ENCODE data around the gene KRT81. TPM values are rescaled to one million over a fixed set of nuclear protein-coding genes. Genes with fewer than 3 reads are reported as not detected.

Gene KRT81
- total RNA-seq, 1 donor from 2014 or later, result not detected

DNA sequence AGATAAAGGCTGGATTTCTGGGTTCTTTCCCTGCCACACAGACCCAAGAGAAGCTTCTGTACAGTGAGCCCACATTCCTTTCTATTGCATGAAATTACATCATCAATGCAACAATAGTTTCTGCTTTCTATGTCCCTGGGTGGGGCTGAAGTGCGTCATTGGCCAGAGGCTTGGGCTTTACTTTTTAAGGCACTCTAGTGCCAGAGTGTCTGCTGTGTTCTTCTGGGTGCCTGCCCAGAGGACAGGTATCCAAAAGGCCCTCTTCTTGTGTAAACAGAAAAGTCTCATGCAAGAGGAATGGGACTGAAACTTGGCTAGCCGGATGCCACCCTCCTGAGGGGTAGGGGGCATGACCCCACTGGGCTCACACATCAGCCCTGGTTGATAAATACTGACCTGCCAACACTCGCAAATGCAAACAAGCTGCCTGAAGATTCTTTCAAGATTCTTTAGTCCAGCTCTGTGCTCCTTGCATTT is 11.0 kb downstream of the KRT81 start:
- no peak for DNase-seq (ENCODE audit: low spot score)
- H3K9me3 Mint-ChIP-seq (ENCODE audit: unreplicated experiment), result no peaks in the 10 kb centered on the region
- no peaks in the 10 kb centered on the region for H3K36me3 Mint-ChIP-seq (ENCODE audit: low read depth, unreplicated experiment)
- H3K27me3 Mint-ChIP-seq (ENCODE audit: unreplicated experiment), result peaks cover 8% of the 10 kb centered on the region
- no peak overlapping the region for H3K4me3 Mint-ChIP-seq (ENCODE audit: unreplicated experiment)
- H3K27ac Mint-ChIP-seq (ENCODE audit: unreplicated experiment), result no peak overlapping the region
- peaks cover 4% of the 10 kb centered on the region for H3K4me1 Mint-ChIP-seq (ENCODE audit: unreplicated experiment)
- TF ChIP-seq, protein P1, sequence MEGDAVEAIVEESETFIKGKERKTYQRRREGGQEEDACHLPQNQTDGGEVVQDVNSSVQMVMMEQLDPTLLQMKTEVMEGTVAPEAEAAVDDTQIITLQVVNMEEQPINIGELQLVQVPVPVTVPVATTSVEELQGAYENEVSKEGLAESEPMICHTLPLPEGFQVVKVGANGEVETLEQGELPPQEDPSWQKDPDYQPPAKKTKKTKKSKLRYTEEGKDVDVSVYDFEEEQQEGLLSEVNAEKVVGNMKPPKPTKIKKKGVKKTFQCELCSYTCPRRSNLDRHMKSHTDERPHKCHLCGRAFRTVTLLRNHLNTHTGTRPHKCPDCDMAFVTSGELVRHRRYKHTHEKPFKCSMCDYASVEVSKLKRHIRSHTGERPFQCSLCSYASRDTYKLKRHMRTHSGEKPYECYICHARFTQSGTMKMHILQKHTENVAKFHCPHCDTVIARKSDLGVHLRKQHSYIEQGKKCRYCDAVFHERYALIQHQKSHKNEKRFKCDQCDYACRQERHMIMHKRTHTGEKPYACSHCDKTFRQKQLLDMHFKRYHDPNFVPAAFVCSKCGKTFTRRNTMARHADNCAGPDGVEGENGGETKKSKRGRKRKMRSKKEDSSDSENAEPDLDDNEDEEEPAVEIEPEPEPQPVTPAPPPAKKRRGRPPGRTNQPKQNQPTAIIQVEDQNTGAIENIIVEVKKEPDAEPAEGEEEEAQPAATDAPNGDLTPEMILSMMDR (IDR thresholded peaks at IDR 0.05; ENCODE audit: unreplicated experiment), result no peak

DNA sequence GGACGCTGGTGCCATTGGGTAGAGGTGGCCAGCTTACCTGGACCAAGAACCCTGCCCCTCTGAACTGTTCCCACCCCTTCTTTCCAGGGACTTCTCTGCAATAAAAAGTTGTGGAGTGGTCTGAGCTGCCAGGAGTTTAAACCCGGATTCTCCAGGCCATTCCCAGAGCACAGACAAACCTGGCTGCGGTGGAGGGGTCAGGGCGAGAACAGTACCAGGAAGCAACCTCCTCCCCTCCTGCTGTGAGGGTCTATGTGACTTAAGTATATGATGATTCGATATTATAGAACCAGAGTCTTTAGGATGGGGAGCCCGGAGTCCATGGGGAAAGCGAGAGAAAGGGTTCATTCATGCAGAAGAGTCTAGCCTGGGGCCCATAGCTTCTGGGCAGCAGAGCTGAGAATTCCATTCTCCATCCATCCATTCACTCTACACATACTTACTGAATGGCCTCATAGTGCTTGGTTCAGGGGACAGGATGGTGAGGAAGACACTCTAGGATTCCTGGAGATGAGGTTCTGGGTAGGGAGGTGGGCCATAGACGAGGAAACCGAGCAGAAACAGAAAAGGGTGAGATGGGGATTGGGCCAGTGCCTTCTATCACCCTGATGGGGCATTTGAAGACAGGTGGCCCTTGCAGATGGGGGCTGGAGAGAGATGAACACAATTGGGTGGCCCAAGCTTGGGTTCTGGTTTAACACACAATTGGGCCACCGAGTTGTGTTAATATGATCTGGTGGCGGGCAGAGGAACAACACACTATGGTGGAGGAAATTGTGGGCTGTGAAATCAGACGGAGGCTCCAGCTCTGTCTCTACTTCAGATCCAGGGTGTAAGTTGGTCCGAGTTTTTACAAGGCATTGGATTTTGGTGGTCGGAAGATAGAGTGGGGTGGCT is 11.7 kb downstream of the KRT81 start:
- H3K27ac Mint-ChIP-seq (ENCODE audit: unreplicated experiment), result no peak overlapping the region
- H3K9me3 Mint-ChIP-seq (ENCODE audit: unreplicated experiment), result no peaks in the 10 kb centered on the region
- H3K4me1 Mint-ChIP-seq (ENCODE audit: unreplicated experiment), result peaks cover 4% of the 10 kb centered on the region
- no peaks in the 10 kb centered on the region for H3K36me3 Mint-ChIP-seq (ENCODE audit: low read depth, unreplicated experiment)
- DNase-seq (ENCODE audit: low spot score), result no peak
- TF ChIP-seq, protein P1 (IDR thresholded peaks at IDR 0.05; ENCODE audit: unreplicated experiment), result no peak
- H3K4me3 Mint-ChIP-seq (ENCODE audit: unreplicated experiment), result no peak overlapping the region
- H3K27me3 Mint-ChIP-seq (ENCODE audit: unreplicated experiment), result peaks cover 7% of the 10 kb centered on the region

DNA sequence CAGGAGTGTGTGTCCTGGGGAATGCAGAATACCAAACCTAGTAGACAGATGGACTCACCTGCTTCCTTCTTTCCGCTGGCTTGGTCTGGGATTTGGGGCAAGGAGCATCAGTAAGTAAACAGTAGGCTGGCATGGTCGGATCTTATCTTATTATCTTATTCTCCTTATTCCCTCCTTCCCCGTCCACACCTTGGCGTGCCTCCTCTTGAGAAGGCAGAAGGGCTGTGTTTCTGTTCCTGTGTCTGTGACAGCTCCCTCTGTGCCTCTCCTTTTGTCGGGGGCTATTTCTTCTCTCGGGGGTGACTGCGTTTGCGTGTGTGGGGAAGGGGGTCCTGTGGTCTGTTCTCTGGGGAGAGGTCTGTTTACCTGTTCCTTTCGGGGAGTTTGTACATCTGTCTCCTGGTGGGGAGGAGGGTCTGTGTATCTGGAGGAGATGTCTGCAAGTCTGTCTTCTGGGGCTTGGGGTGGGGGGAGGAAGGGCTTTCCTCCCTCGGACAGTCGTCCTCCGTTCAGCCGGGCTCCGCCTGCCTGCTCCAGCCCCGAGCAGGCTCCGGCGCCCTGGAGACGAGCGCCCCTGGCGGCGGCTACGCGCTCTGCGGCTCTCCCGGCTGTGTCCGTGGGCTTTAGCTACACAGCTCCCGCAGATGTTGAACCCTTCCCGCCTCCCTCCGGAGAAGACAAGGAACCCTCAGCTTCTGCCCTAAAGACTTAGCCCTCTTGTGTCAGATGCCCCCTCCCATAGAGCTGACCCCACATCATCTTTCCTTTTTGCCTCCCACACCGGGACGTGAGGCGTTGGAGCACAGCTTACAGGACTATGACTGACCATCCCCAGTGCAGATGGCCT is 12.5 kb downstream of the KRT81 start:
- TF ChIP-seq, protein P1 (IDR thresholded peaks at IDR 0.05; ENCODE audit: unreplicated experiment), result peak; percentile 84
- Mint-ChIP-seq H3K27me3 (ENCODE audit: unreplicated experiment) (peaks cover 7% of the 10 kb centered on the region), H3K4me3 (ENCODE audit: unreplicated experiment) (no peak overlapping the region), H3K27ac (ENCODE audit: unreplicated experiment) (no peak overlapping the region), H3K36me3 (ENCODE audit: low read depth, unreplicated experiment) (no peaks in the 10 kb centered on the region), H3K9me3 (ENCODE audit: unreplicated experiment) (no peaks in the 10 kb centered on the region), H3K4me1 (ENCODE audit: unreplicated experiment) (peaks cover 4% of the 10 kb centered on the region)
- DNase-seq (ENCODE audit: low spot score), result peak; percentile 93

DNA sequence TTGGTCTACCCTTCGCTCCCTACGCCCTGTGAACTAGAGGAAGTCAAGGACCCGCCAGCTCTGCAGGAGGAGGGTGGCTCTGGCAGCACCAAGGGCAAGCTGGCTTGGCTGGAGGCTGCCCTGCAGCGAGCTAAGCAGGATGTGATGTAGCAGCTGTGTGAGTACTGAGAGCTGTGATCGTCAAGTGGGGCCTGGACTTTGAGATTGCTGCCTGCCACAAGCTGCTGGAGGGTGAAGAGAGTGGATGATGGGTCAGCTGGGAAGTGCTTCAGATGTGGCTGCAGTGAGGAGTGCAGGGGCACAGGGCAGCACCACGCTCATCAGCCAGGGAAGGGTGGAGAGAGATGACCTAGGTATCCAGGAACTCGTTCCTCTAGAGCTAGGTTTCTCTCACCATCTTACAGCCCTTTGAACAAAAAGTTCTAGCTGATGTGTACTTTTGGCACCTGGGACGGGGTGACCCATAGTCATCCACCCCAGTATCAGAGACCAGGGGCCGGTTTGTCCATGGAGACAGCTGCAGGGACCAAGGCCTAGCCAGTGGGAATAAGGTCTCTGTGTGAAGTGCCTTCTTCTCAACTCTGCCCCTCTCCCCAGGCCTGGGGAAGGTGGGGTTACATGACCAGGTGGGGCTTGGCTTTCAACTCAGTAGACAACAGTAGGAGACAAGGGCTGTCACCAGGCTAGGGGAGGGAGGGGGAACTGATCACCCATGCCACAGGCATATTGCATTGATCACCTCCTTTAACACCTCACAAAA is 13.7 kb downstream of the KRT81 start:
- Mint-ChIP-seq H3K9me3 (ENCODE audit: unreplicated experiment) (no peaks in the 10 kb centered on the region), H3K27me3 (ENCODE audit: unreplicated experiment) (peaks cover 7% of the 10 kb centered on the region), H3K27ac (ENCODE audit: unreplicated experiment) (no peak overlapping the region), H3K4me3 (ENCODE audit: unreplicated experiment) (no peak overlapping the region), H3K36me3 (ENCODE audit: low read depth, unreplicated experiment) (no peaks in the 10 kb centered on the region), H3K4me1 (ENCODE audit: unreplicated experiment) (peaks cover 4% of the 10 kb centered on the region)
- TF ChIP-seq, protein P1 (IDR thresholded peaks at IDR 0.05; ENCODE audit: unreplicated experiment), result no peak
- no peak for DNase-seq (ENCODE audit: low spot score)
